ENCODE measurements around the gene TARBP1.
A peak's percentile ranks its signal among the peaks of the same experiment; 100 is the strongest.
"Not testable (repeated sequence)": the region's sequence is repeated elsewhere in the genome, so short reads cannot be mapped to it uniquely, and the experiment has no call there.

TARBP1 gene

DNA sequence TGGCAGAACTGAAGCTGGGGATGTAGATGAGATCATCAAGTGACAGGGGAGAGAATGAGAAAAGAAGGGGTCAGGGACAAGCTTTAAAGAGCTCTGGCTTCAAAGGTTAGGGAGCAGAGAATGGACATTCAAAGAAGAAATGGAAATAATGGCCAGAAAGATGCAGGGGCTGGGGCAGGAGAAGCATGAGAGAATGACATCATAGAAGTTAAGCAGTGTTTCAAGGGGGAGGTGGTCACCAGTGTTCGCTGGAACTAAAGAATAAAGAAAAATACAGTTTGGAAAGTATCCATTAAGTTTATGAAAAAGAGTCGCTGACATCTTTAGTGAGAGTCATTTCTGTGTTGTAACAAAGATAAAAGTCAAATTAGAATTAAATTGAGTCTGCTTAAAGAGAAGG lies 44.3 kb downstream of the TARBP1 start:
- DNase-seq (ENCODE audit: low read depth in 2 of 2): no peak

GRCh38 chr1:234433563-234434285 lies 45.3 kb downstream of the TARBP1 start:
- DNase-seq (ENCODE audit: low read depth in 2 of 2): no peak

DNA sequence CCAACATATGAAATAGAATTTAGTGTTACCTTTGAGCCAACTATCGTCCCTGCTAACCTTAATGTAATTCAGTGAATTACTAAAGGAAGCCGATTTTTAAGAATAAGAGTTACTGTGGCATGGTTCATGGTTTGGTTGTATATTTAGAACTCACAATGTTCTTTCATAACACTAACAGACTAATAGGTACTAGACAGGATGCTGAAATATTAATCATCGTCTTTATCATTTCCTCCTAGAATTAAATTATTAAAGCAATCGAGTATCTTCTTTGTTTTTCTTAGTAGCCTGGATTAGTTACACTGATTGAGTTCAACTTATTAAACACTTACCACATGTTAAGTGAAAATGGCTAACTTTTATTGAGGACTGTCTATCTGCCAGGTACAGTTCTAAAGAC lies 47.7 kb downstream of the TARBP1 start:
- DNase-seq (ENCODE audit: low read depth in 2 of 2): no peak

- DNase-seq (ENCODE audit: low read depth in 2 of 2): no peak
Observed at GRCh38 chr1:234430691-234431090, 48.3 kb downstream of the TARBP1 start.

DNA sequence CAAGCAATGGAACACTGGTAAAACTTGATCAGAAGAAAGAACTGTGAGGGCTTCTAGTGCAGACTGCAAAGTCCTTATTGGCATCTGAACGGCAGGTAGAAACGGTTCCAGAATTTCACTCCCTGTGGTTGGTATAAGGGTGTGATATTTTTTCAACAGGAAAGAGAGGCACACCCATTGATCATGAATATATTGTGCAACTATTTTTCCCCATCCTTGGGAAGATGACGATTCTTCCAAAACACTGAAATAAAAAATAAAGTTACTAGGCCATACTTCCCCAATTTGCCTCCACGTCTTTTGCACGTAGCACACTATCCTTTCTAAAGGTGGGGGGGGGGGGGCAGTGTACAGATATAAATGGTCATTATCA lies 49.6 kb downstream of the TARBP1 start:
- DNase-seq (ENCODE audit: low read depth in 2 of 2): no peak

DNA sequence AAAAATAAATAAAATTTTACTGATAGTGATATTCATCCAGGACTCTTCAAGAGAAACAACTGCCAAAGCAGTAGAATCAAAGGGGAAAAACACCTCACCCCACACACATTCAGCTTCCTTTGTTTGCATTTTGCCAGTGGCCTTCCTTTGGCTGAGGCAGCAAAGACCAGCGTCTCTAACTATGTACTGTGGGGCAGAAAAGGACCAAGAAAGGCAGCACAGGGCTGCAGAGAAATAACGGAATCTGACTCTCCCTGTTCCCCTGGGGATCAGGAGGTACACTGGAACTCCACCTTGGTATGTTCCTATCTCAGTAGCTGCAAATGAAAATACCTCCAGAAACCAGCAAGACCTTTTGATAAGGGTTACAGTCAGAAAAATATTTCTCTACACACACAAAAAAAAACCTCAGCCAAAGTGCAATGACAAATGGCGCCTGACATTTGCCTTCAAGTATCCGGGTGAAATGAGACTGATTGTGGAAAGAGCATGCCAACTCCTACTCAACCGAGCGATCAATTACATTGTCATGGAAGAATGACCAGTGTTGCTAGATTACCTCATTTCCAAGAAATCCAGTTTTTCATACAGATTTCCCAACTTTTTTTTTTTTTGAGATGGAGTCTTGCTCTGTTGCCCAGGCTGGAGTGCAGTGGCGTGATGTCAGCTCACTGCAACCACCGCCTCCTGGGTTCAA lies 50.9 kb downstream of the TARBP1 start:
- no peak for DNase-seq (ENCODE audit: low read depth in 2 of 2)

DNA sequence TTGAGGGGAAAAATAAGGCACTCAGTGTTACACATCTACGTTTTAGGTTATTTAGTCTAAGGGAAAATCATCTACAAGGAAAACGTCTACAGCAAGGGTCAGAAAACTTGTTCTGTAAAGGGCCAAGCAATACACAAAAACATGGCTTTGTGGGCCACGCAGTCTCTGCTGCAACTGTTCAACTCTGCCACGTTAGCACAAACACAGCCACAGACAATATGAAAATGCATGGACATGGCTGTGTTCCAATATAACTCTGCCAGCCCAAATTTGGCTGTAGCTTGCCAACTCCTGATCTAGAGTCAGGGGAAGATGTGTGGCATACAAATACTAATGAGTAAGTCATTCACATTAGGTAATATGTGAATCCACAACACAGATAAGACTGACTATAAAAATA lies 65.0 kb downstream of the TARBP1 start:
- no peak for DNase-seq (ENCODE audit: low read depth in 2 of 2)

GRCh38 chr1:234413485-234413884 lies 65.5 kb downstream of the TARBP1 start:
- DNase-seq (ENCODE audit: low read depth in 2 of 2): no peak

DNA sequence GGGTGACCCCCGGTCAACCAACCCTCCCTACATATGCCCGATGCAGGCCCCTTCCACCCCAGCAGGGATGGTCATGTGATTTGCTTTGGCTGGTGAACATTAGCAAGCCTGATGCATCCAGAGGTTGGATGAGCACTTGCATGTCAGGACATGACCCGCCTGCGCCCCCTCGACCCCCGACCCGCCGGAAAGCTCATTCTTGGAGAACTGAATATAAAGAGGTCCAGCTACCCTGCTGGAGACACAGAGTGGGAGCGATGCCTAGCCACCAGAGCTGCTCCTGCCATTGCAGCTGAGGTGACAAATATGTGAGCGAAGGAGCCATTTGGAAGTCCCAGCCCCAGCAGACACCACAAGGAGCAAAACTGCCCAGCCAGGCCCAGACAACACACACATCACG lies 66.1 kb downstream of the TARBP1 start:
- no peak for DNase-seq (ENCODE audit: low read depth in 2 of 2)

DNA sequence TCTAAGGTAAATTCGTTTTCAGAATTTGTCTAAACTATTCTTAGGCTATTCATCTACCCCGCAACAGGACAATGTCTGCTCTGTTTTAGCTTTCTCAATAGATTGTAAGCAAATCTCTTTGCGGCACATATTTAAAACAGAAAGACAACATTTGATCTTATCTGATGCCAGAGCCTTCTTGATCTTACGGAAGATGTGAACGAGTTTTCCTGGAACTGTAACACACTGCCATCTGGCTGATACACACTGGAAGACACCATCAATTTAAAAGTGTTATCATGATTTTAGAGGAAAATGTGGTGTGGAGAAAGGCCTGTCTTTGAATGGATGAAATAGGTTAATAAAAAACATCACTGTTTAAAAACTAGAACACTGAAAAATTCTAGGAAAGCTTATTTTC lies 69.7 kb downstream of the TARBP1 start:
- DNase-seq (ENCODE audit: low read depth in 2 of 2): no peak

DNA sequence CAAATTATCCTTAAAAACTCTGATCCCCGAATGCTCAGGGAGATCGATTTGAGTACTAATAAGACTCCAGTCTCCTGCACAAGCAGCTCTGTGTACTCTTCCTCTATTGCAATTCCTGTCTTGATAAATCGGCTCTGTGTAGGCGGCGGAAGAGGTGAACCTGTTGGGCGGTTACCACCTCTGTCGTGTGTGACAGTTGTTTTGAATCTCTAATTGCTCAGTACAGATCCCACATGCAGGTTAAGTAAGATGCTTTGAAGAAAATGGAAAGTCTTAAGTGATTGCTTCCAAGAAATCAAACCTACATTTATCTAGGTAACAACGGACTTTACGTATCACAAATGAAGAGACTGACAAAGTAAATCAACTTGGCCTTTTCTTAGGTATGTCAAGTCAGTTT lies 70.2 kb downstream of the TARBP1 start:
- DNase-seq (ENCODE audit: low read depth in 2 of 2): peak in 1 of 2 donors; percentile 15

GRCh38 chr1:234406871-234407270 lies 72.1 kb downstream of the TARBP1 start:
- no peak for DNase-seq (ENCODE audit: low read depth in 2 of 2)

DNA sequence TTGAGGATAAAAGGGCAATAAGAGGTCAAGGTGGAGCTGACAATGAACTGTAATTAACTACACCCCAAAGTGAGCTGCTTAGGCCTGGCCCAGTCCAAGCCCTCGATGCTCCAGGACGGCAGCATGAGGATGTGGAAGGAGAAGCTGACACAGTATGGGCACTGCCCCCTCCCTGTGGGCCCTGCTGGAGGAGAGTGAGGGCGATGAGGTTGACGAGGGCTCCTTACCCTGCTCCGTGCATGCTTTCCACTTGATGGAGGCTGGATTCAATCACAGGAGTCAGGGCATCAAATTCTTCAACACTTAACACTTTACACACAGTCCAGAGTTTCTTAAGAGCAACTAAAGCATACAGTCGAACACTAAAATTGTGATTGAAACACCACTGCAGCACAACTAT lies 73.3 kb downstream of the TARBP1 start:
- no peak for DNase-seq (ENCODE audit: low read depth in 2 of 2)

DNA sequence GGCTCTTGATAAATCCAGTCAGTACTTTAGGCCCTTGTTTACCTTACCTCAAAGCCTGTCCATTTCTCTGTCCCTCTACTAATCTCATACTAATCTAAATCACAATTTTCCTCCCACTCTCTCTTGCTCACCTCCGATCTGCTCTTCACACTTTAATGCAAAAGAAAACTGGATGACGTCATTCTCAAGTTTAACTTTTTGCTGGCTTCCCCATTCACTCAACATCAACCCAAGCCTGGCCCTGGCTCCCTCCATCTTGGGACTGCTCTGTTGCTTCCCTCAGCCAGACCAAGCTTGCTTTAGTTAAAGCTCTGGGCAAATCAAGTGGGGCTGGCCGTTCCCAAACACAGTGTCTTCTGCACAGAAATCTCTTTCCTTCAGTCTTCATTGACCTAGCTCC lies 76.0 kb downstream of the TARBP1 start:
- DNase-seq (ENCODE audit: low read depth in 2 of 2): no peak

GRCh38 chr1:234401658-234402057 lies 77.3 kb downstream of the TARBP1 start:
- no peak for DNase-seq (ENCODE audit: low read depth in 2 of 2)

- DNase-seq (ENCODE audit: low read depth in 2 of 2): no peak
Observed at GRCh38 chr1:234400773-234401172, 78.2 kb downstream of the TARBP1 start.

GRCh38 chr1:234399515-234399914 lies 79.5 kb downstream of the TARBP1 start:
- not testable (repeated sequence) for DNase-seq (ENCODE audit: low read depth in 2 of 2)

DNA sequence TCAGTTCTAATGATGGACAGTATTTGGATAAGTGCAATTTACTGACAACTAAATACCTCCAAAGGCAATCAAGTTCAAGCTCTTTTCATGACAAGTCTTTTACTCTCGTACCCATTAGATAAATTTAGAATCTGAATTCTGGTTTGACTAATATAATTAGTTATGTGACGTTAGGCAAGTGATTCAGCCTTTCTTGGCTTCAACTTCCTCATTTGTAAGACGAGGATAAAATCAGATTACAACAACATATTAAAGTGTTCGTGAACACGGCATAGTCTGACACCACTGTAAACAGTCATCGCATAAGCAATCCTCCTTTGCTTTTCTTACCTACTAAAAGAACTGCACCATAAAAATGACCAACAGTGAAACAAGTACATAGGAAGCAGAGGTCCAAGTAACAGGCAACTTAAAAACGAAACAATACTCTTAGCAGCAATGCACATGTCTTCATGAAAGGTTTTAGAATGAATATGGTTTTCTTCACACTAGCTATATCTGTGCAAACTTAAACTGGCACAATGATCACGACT lies 80.1 kb downstream of the TARBP1 start:
- DNase-seq (ENCODE audit: low read depth in 2 of 2): no peak

GRCh38 chr1:234397732-234398131 lies 81.2 kb downstream of the TARBP1 start:
- no peak for DNase-seq (ENCODE audit: low read depth in 2 of 2)

GRCh38 chr1:234396871-234397270 lies 82.1 kb downstream of the TARBP1 start:
- no peak for DNase-seq (ENCODE audit: low read depth in 2 of 2)

- DNase-seq (ENCODE audit: low read depth in 2 of 2): no peak
Observed at GRCh38 chr1:234396092-234396491, 82.9 kb downstream of the TARBP1 start.

DNA sequence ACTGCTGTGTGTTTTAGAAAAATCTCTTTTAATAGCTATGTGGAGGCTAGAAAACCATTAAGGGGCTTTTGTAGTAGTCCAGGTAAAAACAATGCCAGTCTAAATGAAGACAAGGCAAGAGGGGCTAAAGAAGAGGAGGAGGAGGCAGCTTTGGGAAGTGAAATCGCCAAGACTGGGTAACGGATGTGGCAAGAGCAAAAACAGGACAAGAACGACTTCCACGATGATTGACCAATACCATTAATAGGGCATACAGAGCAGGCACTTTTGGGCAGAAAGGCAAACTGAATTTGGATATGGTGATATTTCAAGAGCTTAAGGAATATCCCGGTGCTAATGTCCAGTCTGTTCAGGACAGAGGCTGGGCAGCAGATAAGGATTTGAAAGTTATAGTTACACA lies 83.7 kb downstream of the TARBP1 start:
- no peak for DNase-seq (ENCODE audit: low read depth in 2 of 2)

- DNase-seq (ENCODE audit: low read depth in 2 of 2): no peak
Observed at GRCh38 chr1:234393190-234393589, 85.8 kb downstream of the TARBP1 start.

Data from stimulated activated CD8-positive, alpha-beta memory T cell treated with anti-CD3 and anti-CD28 coated beads, Interleukin-15, amount 100 ng/mL, for 48 hours (primary cell).